ENCODE measurements around the gene GZMH. TPM values are rescaled to one million over a fixed set of nuclear protein-coding genes. Genes with fewer than 3 reads are reported as not detected.

GZMH gene
- total RNA-seq = not detected in 2 replicates

GRCh38 chr14:24609655-24610344, at the start of gene GZMH:
Gene GZMH (minus strand): TSS chr14:24609685. CDS start chr14:24609613, 72 bp downstream.

GRCh38 chr14:24634158-24634557, 24.7 kb upstream of the GZMH start, which contains the start of gene GZMB:
Gene GZMB (minus strand): TSS chr14:24634190. CDS start chr14:24634160, 30 bp downstream.

GRCh38 chr14:24576182-24576581, 33.3 kb downstream of the GZMH start, which contains the start of gene CTSG:
Gene CTSG (minus strand): TSS chr14:24576250. CDS start chr14:24576223, 27 bp downstream.

Other genes with a start within 250 kb of the GZMH start
- 40.0 and 41.9 TPM in 2 replicates for gene NFATC4, start 241.5 kb downstream of the GZMH start, total RNA-seq
- 6.3 and 11.7 TPM in 2 replicates for gene NYNRIN, start 210.7 kb downstream of the GZMH start, total RNA-seq
- 2.8 and 3.4 TPM in 2 replicates for gene CBLN3, start 180.0 kb downstream of the GZMH start, total RNA-seq
- gene KHNYN, start 179.7 kb downstream of the GZMH start, total RNA-seq = 30.3 and 36.6 TPM in 2 replicates
- gene SDR39U1, start 166.9 kb downstream of the GZMH start, total RNA-seq = 14.1 and 24.2 TPM in 2 replicates
- not detected in 2 replicates for gene CMA1, start 101.4 kb downstream of the GZMH start, total RNA-seq
- not detected in 2 replicates for gene CTSG, start 33.4 kb downstream of the GZMH start, total RNA-seq
- not detected in 2 replicates for gene GZMB, start 24.5 kb upstream of the GZMH start, total RNA-seq

Data from cardiac atrium fibroblast (primary cell).